Activated T-helper 9 cell treated with anti-CD3 and anti-CD28 coated beads, Interleukin-2, amount 50 U/mL, for 16 hours (primary cell): ENCODE data around the gene TNFSF13B.
A peak's percentile ranks its signal among the peaks of the same experiment; 100 is the strongest.
"Not testable (repeated sequence)": the region's sequence is repeated elsewhere in the genome, so short reads cannot be mapped to it uniquely, and the experiment has no call there.

Experiments
- DNase-seq: peaks from one replicate; pipeline ENCODE4 v3.0.0-alpha.2; 2020; ENCODE audit warnings: low read depth

Gene TNFSF13B

DNA sequence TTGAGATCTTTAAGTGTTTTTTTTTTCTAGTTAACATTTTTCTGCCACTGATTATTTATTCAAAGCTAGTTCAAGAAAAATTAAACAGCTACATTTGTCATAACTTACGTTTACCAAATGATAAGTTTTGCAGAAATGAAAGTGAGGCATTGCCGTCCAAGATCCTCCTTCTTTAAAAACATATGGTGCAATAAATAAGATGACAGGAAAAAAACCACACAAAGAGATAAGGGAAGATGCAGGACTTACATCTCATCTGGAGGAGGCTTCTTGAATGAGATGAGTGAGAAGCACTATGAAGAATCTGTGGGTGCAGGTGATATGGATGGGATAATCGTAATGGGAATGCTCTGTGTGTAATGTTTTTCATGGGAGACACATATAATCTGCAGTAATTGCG, 12.4 kb downstream of the TNFSF13B start:
- DNase-seq, result no peak

DNA sequence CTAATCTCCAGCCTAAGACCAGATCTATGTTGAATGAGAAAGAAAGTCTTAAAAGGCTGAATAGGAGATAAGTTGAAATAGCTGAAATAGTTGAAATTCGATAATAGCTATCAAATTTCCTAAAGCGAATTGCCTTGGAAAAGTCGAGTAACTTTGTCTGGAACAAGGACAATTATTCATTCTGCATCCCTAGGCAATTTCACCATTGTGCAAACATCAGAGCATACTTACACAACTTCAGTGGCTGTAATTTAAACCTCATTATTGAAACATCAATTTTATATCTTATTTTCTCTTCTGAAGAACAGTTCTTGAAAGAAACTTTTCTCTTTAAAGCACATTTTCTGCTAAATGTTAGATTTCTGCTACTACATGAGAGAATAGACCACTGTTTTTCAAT, 13.6 kb downstream of the TNFSF13B start:
- DNase-seq, result no peak

DNA sequence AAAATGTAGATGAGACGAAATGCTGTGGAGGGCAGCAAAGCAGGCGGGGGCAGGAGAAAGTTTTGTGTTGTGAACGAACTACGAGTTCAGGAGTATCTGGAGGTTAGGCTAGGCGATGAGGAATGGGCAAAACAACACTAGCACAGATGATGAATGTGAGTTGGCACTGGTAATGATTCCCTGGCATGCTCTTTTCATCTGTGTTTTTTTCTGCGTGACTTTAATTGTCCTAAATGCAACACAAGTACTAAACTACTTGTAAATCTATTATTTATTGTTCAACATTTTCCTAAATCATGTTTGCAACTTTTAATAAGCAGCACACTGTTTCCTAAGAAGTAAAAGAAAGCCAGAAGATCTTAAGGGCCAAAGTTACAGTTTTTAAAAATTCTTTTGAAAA, 19.2 kb downstream of the TNFSF13B start:
- no peak for DNase-seq

DNA sequence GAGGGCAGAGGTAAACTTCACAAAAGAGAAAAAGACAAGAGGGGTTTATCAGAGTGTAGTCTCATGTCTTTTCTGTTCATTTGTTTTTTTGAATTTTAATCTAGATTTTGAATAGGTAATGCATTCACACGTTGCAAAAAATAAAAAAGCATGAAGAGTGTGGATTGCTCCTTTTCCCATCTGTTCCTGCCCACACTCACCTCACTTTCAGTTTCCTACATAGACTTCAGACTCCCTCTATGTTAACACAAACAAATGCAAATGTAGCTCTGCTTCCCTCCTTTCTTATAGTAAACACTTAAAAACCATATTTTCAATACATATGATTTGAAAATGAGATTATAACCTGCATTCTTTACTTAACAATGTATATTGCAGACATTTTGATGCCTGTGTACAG, 20.3 kb downstream of the TNFSF13B start:
- no peak for DNase-seq

DNA sequence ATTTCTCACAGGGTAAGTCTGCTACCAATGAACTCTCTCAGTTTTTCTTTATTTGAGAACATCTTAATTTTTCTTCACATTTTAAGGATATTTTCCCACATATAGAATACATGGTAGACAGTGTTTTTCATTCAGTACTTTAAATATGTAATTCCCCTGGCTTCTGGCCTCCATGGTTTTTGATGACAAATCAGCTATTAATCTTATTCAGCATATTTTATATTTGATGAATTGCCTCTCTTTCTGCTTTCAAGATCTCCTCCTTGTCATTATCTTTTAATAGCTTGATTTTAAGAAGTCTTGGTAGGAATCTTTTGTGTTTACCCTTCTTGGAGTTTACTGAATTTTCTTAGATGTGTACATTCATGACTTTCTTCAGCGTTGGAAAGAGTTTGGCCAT, 27.6 kb downstream of the TNFSF13B start:
- DNase-seq, result no peak

DNA sequence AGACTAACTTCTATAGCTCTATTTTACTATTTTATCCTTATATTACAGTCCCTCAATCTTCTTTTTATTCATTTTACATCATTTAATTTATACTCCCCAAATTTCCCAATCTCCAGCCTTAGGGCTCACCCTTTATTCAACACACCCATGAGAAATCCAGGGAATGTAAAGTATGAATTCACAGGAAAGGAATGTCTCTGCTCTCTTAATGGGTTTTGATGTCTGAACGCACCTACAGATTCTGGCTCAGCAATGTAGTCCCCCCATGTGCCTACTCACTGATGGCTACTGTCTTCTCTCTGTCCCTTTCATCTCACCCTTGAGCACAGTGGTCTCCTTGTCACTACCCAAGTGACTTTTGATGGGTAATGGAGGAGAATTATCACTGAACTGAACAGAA, 32.8 kb downstream of the TNFSF13B start:
- DNase-seq, result no peak

DNA sequence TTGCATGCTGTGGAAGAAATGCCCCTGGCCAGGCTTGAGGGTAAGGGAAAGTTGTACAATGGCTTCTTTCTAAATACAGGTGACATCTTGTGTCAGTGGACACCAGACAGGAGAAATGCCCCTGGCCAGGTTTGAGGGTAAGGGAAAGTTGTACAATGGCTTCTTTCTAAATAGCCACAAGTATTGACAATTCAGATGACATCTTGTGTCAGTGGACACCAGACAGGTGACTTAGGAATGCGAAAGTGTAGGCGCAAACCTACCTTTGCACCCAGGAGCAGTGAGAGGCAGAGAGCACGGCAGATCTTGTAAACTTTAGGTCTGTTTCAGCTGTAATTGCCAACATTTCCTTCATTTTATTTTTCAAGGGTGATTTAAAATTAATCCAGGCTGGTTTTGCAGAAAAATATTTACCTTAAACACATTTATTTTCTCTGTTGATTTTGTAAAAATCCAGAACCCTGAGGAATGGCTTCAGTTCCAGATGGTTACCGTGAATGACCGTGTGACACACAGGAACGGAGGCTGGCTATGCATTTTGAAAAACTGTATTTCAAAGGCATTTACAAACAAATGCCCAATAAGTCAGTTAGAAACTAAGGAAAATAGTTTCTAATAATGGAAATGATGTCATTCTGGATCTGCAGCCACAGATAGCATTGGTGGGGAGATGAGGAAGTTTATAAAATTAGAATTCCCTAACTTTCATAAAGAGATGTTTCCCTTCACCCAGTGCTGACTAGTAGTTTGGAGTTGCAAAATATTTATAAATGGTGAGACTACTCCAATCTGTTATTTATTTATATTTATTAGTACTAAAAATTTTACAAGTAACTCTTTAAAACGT, 34.9 kb downstream of the TNFSF13B start:
- no peak for DNase-seq

DNA sequence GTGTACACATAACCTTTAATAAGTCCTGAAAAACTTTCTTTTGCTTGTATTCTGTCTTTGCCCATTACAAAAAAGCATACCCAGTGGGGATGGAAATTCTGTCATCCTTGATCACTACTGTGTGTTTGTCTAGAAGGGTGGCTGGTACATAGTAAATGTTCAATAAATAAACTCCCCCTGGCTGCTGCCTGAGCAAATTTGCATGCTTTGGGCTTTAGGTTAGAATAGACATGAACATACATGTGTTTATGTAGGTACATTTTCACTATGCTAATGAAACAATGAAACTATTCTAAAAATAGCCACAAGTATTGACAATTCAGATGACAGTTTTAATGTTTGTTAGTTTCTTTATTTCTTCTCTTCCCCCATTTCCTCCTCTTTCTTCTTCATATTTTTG, 36.1 kb downstream of the TNFSF13B start:
- no peak for DNase-seq

DNA sequence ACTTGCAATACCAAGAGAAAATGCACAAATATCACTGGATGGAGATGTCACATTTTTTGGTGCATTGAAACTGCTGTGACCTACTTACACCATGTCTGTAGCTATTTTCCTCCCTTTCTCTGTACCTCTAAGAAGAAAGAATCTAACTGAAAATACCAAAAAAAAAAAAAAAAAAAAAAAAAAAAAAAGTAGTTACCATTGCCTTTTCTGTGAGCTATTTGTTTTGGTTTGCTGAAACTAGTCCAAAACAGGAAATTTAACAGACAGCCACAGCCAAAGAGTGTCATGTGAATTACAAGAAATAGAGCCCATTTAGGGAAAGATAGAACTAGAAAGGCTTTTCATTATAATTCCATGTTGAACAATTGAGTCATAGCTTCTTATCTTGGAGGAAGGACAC, 37.3 kb downstream of the TNFSF13B start:
- no peak for DNase-seq

DNA sequence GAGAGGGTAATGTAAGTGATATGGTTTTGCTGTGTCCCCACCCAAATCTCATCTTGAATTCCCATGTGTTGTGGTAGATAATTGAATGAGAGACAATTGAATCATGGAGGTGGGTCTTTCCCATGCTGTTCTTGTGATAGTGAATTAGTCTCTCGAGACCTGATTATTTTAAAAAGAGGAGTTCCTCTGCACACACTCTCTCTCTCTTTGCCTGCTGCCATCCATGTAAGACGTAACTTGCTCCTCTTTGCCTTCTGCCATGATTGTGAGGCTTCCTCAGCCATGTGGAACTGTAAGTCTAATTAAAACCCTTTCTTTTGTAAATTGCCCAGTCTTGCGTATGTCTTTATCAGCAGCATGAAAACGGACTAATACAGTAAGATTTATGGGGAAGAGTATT, 42.1 kb downstream of the TNFSF13B start:
- not testable (repeated sequence) for DNase-seq

DNA sequence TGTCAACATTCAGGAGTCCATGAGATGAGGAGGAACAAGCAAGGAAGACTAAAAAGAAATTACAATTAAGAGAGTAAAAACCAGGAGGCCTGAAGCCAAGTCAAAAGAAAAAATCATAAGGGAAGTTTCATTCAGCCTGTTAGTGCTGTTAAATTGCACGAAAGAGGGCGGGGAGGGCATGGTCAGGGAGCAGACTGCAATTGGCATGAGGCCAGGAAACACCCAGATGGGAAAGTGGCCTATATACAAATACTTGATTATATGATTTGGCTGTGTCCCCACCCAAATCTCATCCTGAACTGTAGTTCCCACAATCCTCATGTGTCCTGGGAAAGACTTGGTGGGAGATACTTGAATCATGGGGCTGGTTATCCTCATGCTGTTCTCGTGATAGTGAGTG, 43.9 kb downstream of the TNFSF13B start:
- DNase-seq, result no peak

DNA sequence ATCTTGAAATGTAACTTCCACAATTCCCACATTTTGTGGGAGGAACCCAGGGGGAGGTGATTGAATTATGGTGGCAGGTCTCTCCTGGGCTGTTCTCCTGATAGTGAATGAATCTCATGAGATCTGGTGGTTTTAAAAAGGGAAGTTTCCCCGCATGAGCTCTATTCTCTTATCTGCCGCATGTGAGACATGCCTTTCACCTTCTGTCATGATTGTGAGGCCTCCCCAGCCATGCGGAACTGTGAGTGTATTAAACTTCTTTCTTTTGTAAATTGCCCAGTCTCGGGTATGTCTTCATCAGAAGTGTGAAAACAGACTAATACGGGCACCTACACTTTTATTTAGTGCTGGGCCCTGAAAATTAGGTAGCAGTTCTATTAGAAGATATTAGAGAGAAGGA, 45.8 kb downstream of the TNFSF13B start:
- DNase-seq, result no peak

DNA sequence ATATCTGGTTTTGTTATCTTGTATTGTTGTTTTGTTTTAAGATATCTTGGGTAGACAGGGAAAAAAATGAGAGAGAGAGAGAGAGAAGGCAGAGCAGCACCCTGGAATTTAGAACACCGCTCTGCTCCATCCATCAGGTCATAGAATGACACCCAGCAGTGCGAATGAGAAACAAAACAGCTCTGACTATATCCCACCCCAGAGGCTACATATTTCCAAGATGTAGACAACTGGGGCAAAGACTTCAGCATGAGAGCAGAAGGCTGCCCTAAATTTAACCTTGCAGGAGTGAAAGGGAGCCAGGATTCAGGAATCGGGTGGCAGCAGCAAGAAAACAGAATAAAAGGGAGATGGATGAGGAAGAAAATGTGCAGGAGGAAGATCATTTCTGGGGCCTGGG, 46.5 kb downstream of the TNFSF13B start:
- DNase-seq, result no peak

DNA sequence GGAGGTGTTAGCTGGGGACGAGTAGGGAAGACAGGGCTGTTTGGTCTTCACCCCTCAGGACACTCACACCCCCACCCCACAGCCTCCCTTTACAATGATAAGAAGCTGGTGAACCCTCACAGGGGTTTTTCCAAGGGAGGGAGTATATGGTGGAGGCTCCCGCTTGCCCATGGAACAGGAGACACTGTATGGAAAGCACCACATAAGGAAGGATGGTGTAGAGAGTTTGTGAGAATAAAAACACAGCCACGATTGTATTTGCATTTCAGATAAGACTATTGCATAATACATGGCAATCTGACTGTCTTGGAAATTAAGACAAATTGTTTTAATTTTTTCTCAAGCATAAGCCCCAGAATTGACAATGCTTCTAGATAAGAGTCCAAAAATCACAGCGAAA, 46.9 kb downstream of the TNFSF13B start:
- no peak for DNase-seq

DNA sequence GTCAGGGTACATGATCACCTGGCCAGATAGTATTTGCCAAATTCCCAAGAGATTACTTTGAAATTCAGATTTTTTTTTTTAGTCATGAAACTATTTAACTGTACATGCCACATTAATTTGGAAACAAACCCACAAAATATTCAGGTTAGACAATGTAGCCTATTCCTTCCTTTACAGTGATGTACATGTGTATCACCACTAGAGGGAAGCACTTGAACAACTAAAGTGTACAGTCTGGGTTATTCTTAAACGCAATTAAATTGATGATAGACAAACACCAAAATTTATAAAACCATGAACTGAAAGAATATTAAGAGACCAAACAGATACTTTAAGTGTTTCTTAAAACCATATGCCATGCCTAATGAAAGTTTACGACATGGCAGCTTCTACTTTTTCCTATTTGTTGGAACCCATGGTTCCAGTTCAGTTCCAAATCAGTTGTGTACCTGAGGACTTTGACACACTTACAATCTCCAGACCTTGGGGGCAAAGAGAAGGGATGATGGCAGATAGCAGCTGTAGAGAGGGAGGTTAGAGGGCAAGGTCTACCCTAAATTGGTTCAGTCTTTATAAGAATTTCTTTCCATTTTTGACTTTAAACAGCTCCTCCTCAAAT, 52.8 kb downstream of the TNFSF13B start:
- no peak for DNase-seq

DNA sequence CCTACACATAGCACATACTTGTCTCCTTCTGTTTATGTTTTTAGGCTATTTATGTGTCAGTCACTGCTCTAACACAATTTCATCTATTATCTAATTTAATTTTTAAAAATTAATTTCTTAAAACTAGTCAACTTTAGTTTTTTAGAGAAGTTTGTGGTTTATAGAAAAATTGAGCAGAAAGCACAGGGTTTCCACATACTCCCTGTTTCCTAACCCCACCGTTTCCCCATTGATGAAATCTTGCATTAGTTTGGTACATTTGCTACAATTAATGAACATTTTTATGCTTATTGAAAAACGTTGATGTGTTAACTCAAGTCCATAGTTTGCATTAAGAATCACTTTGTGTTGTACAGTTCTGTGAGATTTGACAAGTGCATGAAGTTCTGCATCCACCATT, 53.5 kb downstream of the TNFSF13B start:
- no peak for DNase-seq

DNA sequence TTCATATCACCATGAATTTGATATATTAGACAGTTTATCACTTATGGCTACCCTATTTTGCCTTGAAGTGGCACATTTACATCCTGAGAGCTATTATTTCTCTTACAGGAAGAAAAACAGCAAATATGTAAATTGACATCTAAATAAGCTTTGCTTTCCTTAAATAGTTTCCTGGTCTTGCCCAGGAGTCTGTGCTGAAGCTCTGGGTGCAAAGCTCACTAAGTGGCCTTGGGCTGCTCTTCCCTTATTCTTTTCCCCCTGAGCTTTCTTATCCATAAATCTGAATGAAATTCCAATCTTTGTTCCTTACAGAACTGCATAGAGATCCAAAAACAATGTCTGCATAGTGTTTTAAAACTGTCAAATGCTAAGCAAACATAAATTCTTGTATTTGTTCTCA, 56.3 kb downstream of the TNFSF13B start:
- no peak for DNase-seq

DNA sequence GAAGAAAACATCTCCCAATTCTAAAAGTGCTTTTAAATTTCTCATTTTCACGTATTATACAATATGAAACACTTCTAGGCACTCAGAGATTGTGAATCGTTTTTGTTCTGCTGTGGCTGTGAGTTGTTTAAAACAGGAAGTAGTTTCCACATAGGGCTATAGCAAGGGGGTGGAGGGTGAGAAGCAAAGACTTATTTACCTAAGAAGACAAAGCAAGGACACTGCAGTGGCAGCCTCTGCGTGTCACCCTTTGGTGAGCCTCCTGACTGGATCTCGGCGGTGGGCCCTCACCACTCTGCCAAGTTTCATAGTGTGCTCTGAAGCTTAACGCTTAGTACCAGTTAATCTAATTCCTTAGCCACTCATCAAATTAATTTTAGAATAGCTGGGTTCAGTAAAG, 56.8 kb downstream of the TNFSF13B start:
- DNase-seq, result no peak

DNA sequence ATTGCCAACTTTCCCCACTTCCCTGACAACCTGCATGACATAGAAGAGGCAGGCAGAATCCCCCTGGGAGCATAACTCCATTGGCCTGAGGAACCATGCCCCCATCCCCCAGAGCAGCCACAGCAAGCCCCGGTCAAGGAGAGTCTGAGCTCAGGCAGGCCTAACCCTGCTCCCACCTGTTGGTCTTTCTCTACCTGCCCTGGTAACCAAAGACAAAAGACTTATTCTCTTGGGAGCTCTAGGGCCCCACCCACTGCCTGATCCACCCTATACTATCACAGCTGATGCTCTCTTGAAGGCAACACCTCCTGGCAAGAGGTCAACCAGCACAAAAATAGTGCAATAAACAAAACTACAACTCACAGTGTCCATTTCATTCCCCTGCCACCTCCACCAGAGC, 59.3 kb downstream of the TNFSF13B start:
- no peak for DNase-seq

DNA sequence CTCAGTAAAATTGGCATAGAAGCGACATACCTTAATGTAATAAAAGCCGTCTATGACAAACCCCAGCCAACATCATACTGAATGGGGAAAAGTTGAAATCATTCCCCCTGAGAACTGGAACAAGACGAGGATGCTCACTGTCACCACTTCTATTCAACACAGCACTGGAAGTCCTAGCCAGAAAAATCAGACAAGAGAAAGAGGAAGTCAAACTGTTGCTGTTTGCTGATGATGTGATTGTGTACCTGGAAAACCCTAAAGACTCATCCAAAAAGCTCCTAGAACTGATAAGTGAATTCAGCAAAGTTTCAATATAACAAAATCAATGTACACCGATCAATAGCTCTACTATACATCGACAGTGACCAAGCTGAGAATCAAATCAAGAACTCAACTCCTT, 63.3 kb downstream of the TNFSF13B start:
- DNase-seq, result no peak

DNA sequence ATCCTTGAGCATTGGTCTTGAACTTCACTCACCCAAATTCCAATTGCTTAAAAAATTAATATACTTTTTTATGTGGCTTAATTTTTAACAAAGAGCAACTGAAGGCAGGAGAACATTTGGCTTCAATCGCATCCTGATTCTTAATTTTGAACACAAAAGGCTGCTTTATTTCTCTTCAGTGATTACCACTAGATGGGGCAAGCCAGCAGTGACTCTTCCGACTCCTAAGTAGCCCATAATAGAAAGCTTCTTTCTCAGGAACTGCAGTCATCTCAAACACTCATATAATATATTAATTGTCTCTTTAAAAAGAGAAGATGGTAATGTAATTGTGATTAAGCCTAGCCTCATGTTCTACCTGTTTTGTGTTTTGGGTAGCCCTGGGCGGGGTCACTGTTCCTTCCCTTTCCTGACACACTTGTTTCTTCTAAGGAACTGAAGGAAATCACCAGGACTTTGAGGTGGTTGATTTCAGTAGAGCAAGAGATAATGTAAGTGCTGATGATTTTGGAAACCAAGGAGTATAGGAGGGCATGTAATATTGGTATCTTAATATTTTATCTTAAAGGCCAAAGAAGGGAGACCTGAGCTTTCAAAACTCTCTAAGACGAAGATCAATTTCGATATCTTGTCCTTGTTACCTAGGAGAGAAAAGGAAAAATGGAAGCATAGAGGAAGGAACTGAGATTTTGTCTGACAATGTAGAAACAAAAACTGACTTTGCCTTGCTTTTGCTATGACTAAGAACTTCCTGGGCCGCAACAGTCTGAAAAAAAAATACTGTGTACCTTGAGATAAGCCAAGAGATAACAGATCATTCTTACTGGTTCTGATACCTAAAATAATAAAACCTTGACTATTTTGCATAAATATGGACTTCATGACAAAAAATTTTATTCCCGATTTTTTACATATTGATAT, 73.1 kb downstream of the TNFSF13B start:
- no peak for DNase-seq

DNA sequence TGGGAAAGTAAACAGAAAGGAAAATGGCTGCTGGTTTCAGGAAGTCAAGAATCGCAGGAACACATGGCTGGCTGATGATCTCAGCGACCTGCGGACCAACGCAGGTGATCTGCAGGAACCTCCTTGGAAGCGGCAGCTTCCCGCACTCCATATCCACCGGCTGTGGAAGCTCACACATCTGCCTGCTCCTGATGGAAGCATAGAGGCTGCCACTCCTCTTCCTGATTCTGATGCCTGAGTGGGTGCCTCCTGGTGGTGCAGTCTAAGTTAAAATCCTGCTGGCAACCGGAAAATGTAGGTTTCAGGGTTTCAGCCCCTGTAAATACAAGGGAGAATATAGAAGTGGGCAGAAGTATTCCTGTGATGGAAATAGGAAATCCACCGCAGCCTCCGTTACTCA, 75.5 kb downstream of the TNFSF13B start:
- DNase-seq, result no peak

DNA sequence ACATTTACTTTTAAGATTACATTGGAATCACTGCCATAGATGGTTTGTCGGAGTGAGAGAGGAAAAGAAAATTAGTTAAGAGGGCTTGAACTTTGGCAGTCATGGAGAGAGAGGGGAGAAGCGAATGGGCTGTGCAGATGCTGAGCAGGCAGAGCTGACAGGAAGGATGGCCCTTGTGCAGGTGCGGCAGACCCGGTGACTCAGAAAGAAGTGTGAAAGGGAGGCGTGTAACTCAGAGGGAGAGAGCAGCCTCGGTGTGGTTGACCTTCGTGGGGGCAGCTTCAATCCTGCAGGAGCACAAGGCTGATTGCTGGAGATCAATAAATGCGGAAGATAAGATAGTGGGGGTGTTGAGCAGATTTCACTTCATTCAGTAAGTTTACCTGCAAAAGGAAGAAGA, 76.9 kb downstream of the TNFSF13B start:
- DNase-seq, result peak; percentile 6
